8988T (cell line): ENCODE data around the gene TNFAIP2.

Experiments used
- DNase-seq: peaks from one replicate; pipeline ENCODE4 v3.0.0; 2011

Gene TNFAIP2

GRCh38 chr14:103123634-103124500, 606 bp downstream of the TNFAIP2 start:
- peak; percentile 66 for DNase-seq

- DNase-seq = no peak
Observed at GRCh38 chr14:103124501-103125001, 1.3 kb downstream of the TNFAIP2 start.

GRCh38 chr14:103125098-103126070, 2.1 kb downstream of the TNFAIP2 start:
- DNase-seq = no peak

- DNase-seq = no peak
Observed at GRCh38 chr14:103126088-103126872, 3.0 kb downstream of the TNFAIP2 start.

- DNase-seq = peak; percentile 97
Observed at GRCh38 chr14:103126873-103127304, 3.6 kb downstream of the TNFAIP2 start.

GRCh38 chr14:103127356-103127755, 4.1 kb downstream of the TNFAIP2 start:
- no peak for DNase-seq

- DNase-seq = peak; percentile 49
Observed at GRCh38 chr14:103127861-103128598, 4.8 kb downstream of the TNFAIP2 start.

GRCh38 chr14:103128631-103129300, 5.5 kb downstream of the TNFAIP2 start:
- peak; percentile 71 for DNase-seq

- DNase-seq = peak; percentile 58
Observed at GRCh38 chr14:103129301-103130016, 6.2 kb downstream of the TNFAIP2 start.

GRCh38 chr14:103130017-103130764, 6.9 kb downstream of the TNFAIP2 start:
- DNase-seq = no peak

- DNase-seq = no peak
Observed at GRCh38 chr14:103130965-103131364, 7.7 kb downstream of the TNFAIP2 start.

- no peak for DNase-seq
Observed at GRCh38 chr14:103131580-103131979, 8.3 kb downstream of the TNFAIP2 start.

GRCh38 chr14:103132381-103133209, 9.3 kb downstream of the TNFAIP2 start:
- DNase-seq = no peak

- no peak for DNase-seq
Observed at GRCh38 chr14:103133210-103134140, 10.2 kb downstream of the TNFAIP2 start.

GRCh38 chr14:103134405-103134804, 11.1 kb downstream of the TNFAIP2 start:
- DNase-seq = no peak

- DNase-seq = no peak
Observed at GRCh38 chr14:103134919-103135318, 11.7 kb downstream of the TNFAIP2 start.
